HG02642 (cell line): ENCODE data around the gene ALS2.
"Not testable (repeated sequence)": the region's sequence is repeated elsewhere in the genome, so short reads cannot be mapped to it uniquely, and the experiment has no call there.

ENCODE experiments used
- ATAC-seq: cut with Tn5 transposase; IDR thresholded peaks from one replicate; pipeline ENCODE4 v1.9.1; 2021; ENCODE audit warnings: mild to moderate bottlenecking; ENCODE audit not compliant: unreplicated experiment, poor library complexity

ALS2 gene

GRCh38 chr2:201780674-201781493 is at the start of gene ALS2:
Gene ALS2, minus strand, starts transcription at chr2:201780933. Its CDS starts 12,048 bp downstream, at chr2:201768885.
- ATAC-seq, result peak; percentile 98

- no peak for ATAC-seq
Measured at GRCh38 chr2:201828220-201828619, 47.5 kb upstream of the ALS2 start.

GRCh38 chr2:201827621-201828020 is 46.9 kb upstream of the ALS2 start:
- ATAC-seq, result no peak

- no peak for ATAC-seq
Measured at GRCh38 chr2:201824212-201824611, 43.5 kb upstream of the ALS2 start.

GRCh38 chr2:201821080-201821479 is 40.3 kb upstream of the ALS2 start:
- no peak for ATAC-seq

- ATAC-seq, result no peak
Measured at GRCh38 chr2:201820383-201821007, 39.8 kb upstream of the ALS2 start.

GRCh38 chr2:201816657-201817575 is 36.2 kb upstream of the ALS2 start:
- ATAC-seq, result no peak

GRCh38 chr2:201813996-201814760 is 33.4 kb upstream of the ALS2 start:
- ATAC-seq, result no peak

GRCh38 chr2:201810604-201811003 is 29.9 kb upstream of the ALS2 start:
- ATAC-seq, result not testable (repeated sequence)

- no peak for ATAC-seq
Measured at GRCh38 chr2:201809633-201810032, 28.9 kb upstream of the ALS2 start.

GRCh38 chr2:201808027-201808426 is 27.3 kb upstream of the ALS2 start:
- no peak for ATAC-seq

- ATAC-seq, result no peak
Measured at GRCh38 chr2:201807452-201807999, 26.8 kb upstream of the ALS2 start.

- ATAC-seq, result no peak
Measured at GRCh38 chr2:201806442-201807170, 25.9 kb upstream of the ALS2 start, which contains the start of gene CDK15. Gene CDK15, plus strand, starts transcription at chr2:201806537. Its CDS starts 128 bp downstream, at chr2:201806665.

- ATAC-seq, result not testable (repeated sequence)
Measured at GRCh38 chr2:201798914-201799285, 18.2 kb upstream of the ALS2 start.

GRCh38 chr2:201798252-201798913 is 17.6 kb upstream of the ALS2 start:
- ATAC-seq, result no peak

- no peak for ATAC-seq
Measured at GRCh38 chr2:201797175-201797840, 16.6 kb upstream of the ALS2 start.

GRCh38 chr2:201796478-201796865 is 15.7 kb upstream of the ALS2 start:
- no peak for ATAC-seq
